Activated gamma-delta T cell treated with anti-CD3 and anti-CD28 coated beads, Interleukin-2, amount 50 U/mL, for 16 hours (primary cell): Measurements from ENCODE around the gene TGFBR1.

Experiments
- DNase-seq: peaks from one replicate; pipeline ENCODE4 v3.0.0-alpha.2; 2020; ENCODE audit warnings: low read depth

The TGFBR1 gene

DNA sequence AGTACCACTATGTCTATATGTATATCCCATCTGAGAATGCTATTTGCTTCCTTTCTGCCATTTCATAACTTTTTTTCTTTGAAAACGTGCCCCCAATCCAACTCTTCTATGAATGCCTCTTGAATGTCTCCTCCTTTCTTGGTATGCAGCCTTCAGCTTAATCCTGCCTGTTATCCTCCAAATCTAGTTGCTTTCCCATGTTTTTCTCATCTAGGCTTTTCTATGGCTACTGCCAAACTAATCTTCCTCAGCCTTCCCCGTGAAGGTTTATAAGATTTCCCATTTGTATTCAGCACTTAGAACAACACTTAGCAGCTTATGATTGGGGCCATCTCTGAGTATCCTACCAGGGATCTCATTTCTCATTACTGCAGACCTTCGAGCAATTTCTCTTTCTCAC, 2.5 kb downstream of the TGFBR1 start:
- no peak for DNase-seq

DNA sequence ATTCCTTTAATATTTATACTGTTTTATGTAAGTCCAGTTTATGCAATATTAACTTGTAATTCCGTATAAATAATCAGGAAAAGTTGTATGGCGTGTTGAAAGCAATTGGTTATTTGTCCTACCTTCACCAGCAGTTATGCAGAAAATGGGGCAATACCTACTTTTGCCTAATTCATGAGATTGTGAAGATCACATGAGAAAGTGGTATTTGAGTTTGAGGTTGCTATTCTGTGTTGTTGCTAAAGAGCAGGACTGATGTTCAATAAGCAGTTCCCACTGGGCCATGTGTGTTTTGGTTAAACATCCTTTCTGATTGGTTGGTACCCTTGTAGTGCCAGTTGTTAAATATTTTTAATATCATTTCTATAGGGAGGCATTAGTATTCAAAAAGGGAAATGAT, 3.2 kb downstream of the TGFBR1 start:
- DNase-seq, result no peak

DNA sequence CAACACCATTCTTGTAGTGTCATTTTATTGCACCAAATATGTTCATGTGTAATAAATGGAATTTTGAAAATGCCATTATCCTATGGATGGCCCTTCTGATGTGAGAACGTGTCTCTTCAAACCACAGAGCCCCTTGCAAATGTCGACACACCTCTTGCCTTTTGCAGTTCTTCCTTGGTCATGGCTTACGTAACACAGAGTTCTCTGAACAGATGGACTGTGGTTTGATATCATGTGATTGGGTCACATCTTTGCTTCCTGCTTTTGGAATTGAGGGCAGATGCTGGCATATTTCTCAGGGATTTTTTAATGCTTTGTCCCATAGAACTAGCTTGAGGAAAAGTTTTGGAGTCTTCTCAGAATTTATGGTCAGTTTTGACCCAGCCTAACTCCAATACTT, 4.6 kb downstream of the TGFBR1 start:
- DNase-seq, result no peak

DNA sequence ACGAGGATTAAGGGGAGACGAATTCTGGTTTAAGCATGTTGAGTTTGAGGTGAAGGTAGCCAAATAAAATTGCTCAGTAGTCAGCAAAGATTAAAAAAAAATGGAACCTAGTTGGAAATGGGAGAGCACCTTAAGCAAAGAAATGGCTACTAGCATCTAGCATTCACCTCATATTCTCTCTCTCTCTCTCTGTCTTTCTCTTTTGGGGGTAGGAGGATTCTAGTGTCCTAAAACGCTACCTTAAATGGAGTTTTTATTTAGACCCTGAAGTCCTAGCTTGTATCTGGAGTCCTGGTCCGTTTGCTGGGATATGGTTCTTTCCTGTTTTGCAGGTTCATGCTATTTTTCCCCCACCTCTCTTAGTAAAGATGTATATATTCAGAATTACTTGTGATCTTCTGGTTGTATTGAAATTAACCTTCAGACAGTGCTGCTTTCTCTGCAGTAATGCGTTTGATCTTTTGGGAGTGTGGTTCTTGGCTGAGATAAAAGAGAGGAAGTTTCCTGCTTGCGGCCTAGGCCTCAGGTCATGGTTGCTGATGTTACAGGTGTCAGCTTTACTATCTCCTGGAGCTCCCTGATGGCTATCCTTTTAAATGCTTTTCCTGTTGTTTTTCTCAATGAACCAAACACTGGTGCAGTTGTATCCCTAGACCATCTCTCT, 8.0 kb downstream of the TGFBR1 start:
- no peak for DNase-seq

DNA sequence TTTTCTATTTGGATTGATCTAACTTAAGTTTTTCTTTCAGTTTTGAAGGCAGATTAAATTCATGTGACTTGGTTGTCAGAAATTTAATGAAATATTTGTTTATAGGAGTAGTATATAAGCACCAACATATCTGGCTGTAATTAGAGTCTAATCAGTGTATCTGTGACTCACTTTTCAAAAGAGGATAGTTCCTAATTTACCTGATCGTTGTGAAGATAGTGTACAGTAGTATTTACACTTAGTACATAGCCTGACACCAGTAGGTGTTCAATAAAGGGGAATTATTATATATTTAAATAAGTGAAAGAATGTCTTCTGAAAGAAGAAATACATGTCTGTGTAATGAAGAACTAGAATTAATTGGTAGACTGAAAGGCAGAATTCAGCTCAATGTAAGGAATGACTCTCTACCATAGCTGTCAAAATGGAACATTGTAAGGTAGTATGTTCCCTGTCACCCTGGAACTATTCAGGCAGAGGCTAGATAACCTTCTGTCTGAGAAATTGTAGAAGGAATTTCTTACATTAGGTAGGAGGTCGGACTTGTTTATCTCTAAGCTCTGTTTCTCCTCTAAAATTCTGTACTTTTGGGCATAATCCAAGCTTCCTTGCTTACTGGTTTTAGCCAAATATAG, 8.6 kb downstream of the TGFBR1 start:
- no peak for DNase-seq

DNA sequence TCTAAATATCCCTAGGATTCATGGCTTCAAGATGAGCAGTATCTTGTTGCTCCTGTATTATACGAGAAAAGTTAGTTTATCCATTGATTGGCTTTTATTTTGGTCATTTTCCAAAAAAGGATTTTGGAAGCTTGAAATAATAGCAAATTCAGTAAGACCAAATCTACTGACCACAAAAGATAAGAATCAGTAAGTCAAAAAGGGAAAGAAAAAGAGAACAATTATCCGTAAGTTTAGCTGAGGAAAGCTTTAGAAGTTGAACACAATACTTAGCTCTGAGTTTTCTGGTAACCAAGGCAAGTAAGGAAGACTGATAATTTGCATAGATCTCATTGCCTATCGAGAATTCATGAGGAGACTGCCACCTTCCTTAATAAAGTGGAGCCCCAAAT, 9.1 kb downstream of the TGFBR1 start:
- no peak for DNase-seq

DNA sequence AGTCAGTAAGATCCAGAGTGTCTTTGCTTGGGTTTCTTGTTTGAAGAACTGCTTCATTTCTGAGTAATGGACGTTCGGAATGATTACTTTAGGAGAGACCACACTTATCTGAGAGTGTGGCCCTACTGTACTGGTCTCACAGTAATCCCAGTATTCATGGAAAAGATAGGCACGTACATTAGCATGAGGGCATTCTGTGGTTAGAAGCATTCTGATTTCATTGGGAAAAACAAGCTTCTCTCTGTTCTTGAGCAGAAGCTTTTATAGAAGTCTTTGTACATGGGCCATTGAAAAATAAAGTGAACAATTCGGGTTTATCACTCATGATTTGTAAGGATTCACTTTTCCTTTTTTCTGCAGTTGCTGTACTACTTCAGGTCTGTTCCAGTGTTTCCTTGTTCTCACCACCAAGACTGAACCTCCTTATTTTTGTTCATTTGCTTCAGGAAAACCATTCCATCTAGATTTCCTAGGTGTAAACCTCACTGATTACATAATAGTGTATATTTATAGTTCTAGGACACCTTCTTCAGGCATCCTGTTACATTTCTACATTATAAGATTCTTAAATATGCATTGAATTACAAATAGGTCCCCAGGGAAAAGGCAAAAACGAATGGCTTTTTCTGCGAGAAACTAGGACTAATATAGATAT, 10.1 kb downstream of the TGFBR1 start:
- DNase-seq, result no peak

DNA sequence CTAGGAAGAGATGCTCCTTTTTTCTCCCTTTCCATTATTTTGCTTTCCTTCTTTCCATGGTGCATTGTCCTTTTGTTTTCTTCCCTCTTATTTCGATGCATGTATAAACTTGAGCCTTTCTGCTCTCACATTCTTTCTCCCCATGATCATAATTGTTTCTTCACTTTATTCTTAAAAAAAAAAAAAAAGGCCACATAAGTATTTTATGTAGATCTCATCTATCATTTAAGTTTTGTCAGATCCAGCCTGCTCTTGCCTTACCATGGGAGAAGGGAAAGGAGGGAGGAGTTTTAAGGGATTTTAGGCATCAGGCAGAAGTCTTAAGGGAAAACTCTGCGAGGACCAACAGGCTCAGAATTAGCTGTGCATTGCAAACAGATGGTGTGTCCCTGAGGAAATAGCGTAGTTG, 11.1 kb downstream of the TGFBR1 start:
- DNase-seq, result no peak

DNA sequence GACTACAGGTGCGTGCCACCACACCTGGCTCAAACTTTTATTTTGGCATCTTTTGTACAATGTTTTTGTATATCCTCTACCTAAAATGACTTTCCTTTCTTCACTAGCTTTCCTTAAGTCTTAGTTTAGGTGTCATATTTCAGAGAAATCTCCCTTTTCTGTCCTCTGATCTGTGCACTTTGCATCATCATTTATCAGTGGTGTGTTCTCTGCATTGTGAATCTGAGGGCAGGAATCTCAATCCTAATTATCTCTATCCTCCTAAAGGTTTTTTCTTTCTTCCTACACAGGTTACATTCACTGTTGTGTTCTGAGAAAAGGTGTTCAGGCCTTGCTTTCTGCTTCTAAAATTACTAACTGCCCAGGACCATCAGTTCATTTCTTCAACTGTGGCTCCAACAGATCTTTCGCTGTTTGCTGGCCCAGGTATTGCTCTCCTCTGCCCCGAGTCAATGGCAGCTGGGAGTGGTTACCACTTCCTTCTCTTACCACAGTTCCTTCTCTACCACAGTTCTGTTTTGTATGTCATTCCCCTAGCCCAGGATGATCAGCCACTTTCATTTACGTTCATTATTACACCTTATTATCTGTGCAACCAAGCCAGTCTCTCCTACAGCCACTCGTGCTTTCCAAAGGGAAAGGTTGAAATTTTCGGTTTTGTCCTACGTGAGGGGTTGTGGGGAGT, 14.0 kb downstream of the TGFBR1 start:
- peak; percentile 18 for DNase-seq

DNA sequence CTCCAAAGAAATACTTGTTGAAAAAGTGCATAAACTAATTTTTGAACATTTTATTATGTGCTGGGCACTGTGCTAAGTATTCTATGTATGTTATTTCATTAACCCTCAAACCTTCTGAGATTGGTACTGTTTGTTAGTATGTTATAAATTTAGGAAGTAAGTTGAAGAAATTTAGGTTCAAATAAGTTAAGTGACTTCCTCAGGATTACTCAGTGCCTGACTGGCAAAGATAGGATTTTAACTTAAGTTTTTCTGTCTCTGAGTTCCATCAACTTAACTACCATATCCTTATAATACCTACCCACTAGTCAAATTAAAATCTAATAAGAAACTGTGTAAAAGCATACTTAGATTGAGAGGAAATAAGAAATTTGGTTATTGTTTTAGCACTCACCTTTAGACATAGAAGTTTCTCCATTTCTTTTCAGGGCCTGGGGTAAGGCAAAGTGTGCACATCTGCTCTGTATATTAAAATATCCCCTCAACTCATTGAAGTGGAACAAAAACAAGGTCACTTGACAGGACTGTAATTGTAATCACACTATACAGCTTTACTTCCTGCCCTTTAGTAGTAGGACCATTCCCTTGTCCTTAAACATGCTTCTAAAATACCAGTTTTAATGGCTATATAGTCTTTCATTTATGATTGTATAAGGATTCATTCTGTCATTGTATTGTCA, 15.2 kb downstream of the TGFBR1 start:
- DNase-seq, result no peak

DNA sequence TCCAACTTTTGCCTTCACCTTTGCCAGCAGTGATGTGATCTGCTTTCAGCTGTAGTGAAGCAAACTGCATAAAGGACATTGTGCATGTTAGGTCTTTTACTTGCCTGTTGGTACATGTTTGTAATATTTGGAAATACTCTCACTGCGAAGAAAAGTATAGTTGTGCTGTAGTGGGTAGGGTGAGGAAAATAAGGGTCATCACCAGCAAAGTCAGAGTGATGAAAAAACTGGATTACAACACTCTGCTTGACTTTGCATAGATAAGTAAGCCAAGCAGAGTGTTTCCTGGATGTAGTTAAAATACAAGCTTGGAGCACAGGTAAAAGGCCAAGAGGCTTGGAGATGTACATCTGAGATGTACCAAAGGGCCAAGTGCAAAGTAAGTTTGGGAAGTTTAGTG, 16.7 kb downstream of the TGFBR1 start:
- no peak for DNase-seq

DNA sequence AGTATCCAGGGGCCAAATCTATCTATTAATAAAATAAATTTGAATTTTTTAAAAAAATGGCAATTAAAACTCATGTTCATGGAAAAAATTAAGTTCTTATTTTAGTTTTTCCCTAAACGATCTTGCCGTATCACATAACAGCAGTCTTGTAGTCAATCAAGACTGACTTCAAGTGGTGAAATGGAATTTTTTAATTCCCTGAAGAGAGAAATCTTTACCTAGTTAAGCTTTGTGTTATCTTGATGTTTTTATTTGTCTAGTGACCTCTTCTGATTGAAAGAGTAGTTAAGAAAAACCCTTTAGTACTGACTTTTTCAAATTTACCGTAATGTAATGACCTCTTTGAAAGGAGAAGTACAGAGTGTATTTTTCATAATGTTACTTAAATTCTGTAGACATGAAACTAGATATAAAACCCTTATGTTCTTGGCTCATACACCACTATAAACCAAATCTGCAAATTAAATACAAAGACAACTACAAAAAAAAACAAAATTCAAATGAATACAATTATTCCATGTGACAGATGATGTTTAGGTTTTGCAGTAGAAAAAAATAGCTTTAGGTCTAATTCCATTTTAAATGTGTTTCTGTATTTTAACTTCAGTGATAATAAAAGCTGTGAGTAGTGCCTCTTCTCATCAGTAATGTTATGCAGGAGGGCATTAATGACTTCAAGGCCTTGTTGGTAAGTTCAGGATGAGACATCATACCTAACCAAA, 19.8 kb downstream of the TGFBR1 start:
- no peak for DNase-seq

DNA sequence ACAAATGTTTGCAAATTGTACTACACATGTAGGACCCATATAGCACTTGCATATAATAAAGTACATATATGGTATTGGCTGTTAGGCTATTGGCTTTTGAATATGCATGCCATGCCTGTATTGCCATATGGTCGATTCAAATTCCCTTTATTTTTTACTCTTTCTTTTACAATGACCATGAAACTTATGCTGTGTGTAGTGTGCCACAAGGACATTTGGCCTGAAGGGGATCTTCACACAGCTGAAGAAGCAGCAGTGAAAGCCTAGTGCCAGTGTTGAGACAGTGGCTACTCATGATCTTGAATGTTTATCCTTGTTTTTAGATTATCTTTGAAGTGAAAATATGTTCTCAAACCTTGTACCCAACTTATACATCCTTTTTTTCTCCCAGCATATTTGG, 20.5 kb downstream of the TGFBR1 start:
- no peak for DNase-seq

DNA sequence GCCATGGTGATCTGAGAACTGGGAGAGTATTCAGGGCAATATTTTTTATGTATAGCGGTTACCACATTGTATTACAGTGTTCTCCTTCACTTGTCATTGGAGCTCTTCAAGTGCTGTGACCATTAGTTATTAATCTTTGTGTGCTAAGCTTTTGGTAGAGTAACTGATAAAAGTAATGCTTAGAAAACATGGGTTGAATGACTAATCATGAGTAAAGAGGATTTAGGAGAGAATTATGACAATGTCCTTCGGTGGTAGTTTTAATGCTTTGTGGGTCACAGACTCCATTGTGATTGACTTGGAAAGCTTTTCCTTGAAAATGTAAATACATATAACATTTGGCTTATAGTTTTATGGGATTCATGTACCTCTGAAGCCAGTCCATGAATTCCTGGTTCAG, 21.4 kb downstream of the TGFBR1 start:
- DNase-seq, result no peak

DNA sequence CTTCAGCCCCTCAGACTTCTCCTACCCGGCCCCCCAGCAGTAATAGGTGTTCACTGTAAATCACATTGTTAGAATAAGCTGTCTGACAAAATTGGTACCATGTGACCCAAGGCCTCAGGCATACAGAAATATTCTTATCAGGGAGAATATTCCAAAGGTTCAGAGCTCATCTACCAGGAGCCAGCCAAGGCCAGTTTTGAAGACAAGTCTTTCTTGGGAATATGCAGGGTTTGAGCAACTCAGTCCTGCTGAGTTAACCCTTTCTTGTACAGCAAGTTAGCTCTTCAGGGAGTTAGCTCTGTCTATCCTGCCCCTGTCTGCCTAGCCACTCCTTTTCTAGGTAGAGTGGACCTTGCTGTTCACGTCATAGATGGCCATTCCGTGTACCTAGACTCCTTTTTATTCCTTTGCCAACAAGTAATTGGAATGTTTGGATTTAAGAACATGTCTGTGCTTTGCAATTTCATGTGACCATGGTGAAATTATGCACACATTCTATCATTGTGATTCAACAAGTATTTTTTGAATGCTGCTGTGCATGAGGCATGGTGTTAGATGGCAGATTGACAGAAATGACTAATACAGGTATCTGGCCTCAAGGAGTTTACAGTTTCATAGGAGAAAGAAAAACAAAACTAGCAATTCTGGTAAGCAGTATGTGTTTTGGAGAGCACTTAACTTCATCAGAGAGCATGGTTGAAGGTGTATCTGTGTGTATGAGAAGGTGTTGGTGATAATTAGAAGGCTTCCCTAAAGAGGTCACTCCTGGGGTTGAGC, 22.6 kb downstream of the TGFBR1 start:
- DNase-seq, result no peak

DNA sequence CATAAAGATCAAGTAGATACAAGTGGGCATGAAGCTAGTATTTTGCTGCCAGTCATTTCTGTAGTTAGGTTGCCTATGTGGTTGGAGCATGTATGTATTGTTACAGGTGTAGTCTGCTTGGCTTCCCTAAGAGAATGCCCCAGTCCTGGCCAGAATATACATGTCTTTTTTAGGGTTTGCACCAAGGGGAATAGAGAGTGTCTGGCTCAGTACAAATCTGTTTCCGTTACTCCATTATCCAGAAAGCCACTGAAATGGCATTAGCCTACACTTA, 23.2 kb downstream of the TGFBR1 start:
- no peak for DNase-seq

DNA sequence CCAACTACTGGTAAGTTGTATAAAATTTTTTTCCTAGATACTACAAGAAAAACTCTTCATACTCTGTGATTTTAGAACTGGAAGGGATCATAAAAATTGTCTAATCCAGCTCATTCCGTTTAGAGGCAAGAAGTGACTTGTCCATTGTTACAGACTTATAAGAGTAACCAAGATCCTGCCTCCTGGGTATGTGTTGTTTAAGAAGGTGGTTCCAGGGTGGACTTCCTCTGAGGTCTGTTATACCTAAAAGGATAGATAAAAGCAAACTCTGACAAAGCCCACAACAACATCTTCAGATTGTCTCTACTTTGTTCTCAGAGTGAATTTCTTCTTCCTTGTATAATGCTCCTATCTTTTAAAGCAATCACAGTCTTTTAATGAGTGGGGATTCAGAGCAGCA, 24.2 kb downstream of the TGFBR1 start:
- DNase-seq, result no peak

DNA sequence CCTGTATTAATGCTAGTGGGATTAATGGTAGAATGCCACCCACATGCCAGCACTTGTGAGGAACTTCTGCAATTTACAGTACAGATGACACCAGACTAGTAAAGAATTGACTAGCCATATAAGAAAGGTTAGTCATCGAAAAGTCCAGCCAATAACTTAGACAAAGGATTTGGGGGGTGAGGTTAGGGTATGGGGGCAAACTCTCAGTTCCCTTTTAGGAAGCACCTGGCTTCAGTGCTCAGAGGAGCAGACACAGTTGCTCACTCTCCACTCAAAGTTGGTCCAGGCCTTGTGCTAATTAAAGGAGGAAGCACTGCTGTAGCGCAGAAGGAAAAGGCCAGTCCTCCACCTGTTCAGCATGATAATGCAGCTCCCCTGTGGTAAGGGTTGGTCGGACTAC, 25.2 kb downstream of the TGFBR1 start:
- no peak for DNase-seq

DNA sequence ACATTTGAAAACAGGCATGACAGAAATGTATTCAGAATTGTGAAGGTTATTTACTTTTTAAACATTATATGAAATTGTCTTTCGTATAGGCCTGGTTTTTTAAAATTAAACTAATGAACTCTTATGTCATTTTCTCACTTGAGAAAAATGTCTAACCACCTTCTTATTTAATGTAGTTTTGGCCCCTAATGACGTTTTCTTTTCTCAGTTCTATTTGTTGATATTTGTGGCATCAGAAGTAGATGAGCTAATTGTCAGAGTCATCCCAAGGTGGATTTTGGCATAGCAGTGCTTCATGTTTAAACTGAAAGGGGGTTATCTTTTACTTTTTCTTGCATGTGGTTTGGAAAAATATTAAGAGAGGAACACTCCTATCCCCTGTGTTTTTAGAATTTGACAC, 28.2 kb downstream of the TGFBR1 start:
- DNase-seq, result no peak

DNA sequence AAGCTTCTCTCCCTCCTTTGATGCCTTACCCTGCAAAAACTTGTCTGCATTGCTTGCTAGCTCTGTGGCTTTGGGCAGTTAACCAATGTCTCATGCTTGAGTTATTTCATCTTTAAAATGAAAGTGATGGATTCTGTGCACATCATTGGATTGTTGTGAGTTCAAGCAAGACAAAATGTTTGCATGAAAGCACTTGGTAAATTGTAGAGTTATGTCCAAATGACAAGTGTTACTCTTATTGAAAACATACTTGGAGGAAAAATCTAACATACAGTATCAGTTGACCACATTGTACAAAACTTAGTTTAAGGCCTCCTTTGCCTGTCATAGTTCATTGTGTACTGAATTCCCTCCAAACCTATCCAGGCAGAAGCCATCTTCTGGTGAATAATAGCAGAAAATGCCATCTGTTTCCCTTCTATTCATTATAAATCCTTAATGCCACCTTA, 30.0 kb downstream of the TGFBR1 start:
- no peak for DNase-seq

DNA sequence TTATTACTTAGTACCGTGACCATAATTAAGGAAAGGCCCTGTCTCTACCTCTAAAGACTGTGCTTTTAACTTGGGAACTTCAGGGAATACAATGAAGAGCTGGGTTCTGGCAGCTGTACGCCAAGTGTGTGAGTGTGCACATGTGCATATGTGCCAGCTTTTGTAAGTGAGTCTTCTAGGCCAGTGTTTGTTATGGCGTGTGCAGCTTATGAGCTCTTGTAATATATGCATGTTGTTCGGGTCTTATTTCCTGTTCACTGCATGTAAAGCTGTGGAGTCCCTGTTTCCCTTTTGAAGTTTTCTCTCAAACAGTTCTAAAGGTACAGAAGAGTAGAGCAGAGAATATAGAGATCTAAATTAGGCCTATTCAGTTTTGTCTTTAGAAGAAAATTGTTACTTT, 30.5 kb downstream of the TGFBR1 start:
- no peak for DNase-seq
